ENCODE data around the gene FUOM. TPM values are rescaled to one million over a fixed set of nuclear protein-coding genes. Genes with fewer than 3 reads are reported as not detected.

Gene FUOM
- polyA plus RNA-seq, 1 of the 3 experiments (the other 2 are of a cell fraction) = 32.5 TPM

DNA sequence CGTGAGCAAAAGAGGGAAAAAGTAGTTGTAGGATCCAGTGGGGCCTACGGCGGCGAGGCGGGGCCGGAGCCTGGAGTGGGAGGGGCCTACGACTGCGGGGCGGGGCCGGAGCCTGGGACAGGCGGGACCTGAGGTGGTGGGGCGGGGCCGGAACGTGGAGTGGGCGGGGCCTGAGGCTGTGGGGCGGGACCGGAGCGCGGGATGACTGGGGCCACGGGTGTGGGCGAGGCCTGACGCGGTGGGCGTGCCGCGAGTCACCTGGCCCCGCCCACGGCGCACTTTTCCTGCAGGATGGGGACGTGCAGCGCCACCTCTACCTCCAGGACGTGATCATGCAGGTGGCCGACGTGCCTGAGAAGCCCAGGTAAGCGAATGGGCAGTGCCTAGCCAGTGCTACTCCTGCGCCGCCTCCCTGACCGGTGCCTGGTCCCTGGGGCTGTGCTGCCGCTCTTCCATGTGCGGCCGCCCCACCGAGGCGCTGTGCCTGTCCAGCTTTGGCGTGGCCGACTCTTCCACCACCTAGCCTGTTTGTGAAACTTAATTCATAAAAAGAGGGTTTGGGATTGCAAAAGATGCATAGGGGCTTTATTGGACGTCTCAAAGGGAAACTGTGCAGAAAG is 48.6 kb downstream of the FUOM start:
- TF ChIP-seq EZH2phosphoT487 (IDR thresholded peaks at IDR 0.05; ENCODE audit: borderline replicate concordance, low read depth) (no peak), FOSL2 (IDR thresholded peaks at IDR 0.05; ENCODE audit: borderline replicate concordance, low read depth) (no peak), RCOR1 (IDR thresholded peaks at IDR 0.05; ENCODE audit: low read length) (no peak), NFIC (IDR thresholded peaks at IDR 0.05; ENCODE audit: borderline replicate concordance) (no peak), NRF1 (IDR thresholded peaks at IDR 0.05; ENCODE audit: low read depth, low read length) (no peak)
- Histone ChIP-seq H3K9me3 (no peaks in the 10 kb centered on the region), H3K79me2 (ENCODE audit: insufficient read depth) (peaks cover 47% of the 10 kb centered on the region), H2AFZ (ENCODE audit: low read depth) (peak overlapping the region; percentile 92), H3F3A (replicated peaks; ENCODE audit: insufficient read depth) (peaks cover 13% of the 10 kb centered on the region), H3K9ac (peak overlapping the region; percentile 94), H3K36me3 (replicated peaks in 1 of 2; ENCODE audit: control insufficient read depth in 1 of 2, insufficient read depth in 2 of 2, low read length in 1 of 2) (peaks cover 11 to 26% of the 10 kb centered on the region in 2 experiments), H3K9me2 (no peaks in the 10 kb centered on the region), H3K27ac (ENCODE audit: low read depth in 2 of 2, low read length in 1 of 2) (peak overlapping the region; percentile 93 to 97), H4K20me1 (ENCODE audit: insufficient read depth) (peaks cover 43% of the 10 kb centered on the region), H3K27me3 (ENCODE audit: insufficient read depth) (no peaks in the 10 kb centered on the region), H3K4me2 (peak overlapping the region; percentile 96), H3K4me3 (ENCODE audit: low read depth in 2 of 2, low read length in 1 of 2) (peak overlapping the region; percentile 97 to 98), H3K4me1 (ENCODE audit: control insufficient read depth in 1 of 2, insufficient read depth in 2 of 2, low read depth in 1 of 2, low read length in 1 of 2) (peaks cover 8 to 19% of the 10 kb centered on the region in 2 experiments; a peak in 2 of 4 replicates)
- ChIA-PET CTCF (interaction anchor here (4.3 kb wide), 1 partner anchor 20 kb away, joined by 24 read pairs; no protein-coding TSS in a partner anchor), POLR2A (no interaction called here)
- DNase-seq = peak; percentile 99
- 45% methylated on average over 25 of the region's 46 CpGs for WGBS (ENCODE audit: low lambda C conversion rate)

DNA sequence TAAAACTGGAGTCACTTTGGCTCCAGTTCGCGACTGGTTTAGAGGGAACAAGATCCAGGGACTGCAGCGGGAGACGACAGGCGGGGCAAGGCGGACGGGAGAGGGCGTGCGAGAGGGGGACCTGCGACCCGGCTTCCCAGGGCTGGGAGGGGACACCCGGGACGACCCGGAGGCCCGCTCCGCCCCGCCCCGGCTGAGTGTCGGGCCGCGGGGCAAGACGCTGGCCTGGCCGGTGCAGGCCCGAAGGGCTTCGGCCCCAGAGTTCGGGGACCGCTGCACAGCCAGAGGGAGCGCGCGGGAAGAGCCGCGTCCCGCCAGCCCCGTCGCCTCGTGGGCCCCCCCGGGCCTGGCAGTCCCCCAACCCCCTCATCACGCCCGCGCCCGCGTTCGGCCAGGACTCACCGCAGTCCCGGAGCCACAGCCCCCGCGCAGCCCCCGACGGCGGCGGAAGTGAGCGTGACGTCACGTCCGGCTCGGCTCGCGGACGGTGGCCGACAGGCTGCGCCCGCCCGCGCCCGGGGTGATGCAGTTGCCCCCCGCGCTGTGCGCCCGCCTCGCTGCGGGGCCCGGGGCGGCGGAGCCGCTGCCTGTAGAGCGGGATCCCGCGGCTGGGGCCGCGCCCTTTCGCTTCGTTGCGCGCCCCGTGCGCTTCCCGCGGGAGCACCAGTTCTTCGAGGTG is 49.3 kb downstream of the FUOM start, which contains the start of the genes TUBGCP2 and ZNF511:
TSS of gene TUBGCP2 (minus strand) at position 452 of the 679 bp plus-strand sequence. CDS start 5,931 bp downstream, outside the sequence.
TSS of gene ZNF511 (plus strand) at position 494 of the 679 bp plus-strand sequence. CDS start at position 524, 30 bp downstream.
- CTCF ChIA-PET = interaction anchor here (0.8 to 4.3 kb wide), 16 partner anchors 10 to 573 kb away, joined by 3 to 24 read pairs (median 4); partner anchors contain the start of gene ADAM8
- TF ChIP-seq SMC3 (IDR thresholded peaks at IDR 0.05; ENCODE audit: low read depth, low read length) (no peak), EP300 (IDR thresholded peaks at IDR 0.05; ENCODE audit: borderline replicate concordance in 1 of 2, low read depth in 1 of 2, low read length in 1 of 2) (no peak; a peak in 1 of 4 replicates), NFIC (IDR thresholded peaks at IDR 0.05; ENCODE audit: borderline replicate concordance) (no peak), POLR2AphosphoS5 (IDR thresholded peaks at IDR 0.05; ENCODE audit: low read depth, low read length) (peak; percentile 64), RXRA (IDR thresholded peaks at IDR 0.05; ENCODE audit: borderline replicate concordance, low read depth) (no peak), TAF1 (IDR thresholded peaks at IDR 0.05; ENCODE audit: borderline replicate concordance, low read depth, low read length) (peak; percentile 53; the same call in 1 of the 2 replicates), FOXJ3 (CRISPR knock-in tag; IDR thresholded peaks at IDR 0.05) (no peak), FOSL2 (IDR thresholded peaks at IDR 0.05; ENCODE audit: borderline replicate concordance, low read depth) (no peak), CHD2 (IDR thresholded peaks at IDR 0.05; ENCODE audit: low read length, partially characterized antibody) (no peak), YY1 (IDR thresholded peaks at IDR 0.05; ENCODE audit: low read depth) (no peak), NRF1 (IDR thresholded peaks at IDR 0.05; ENCODE audit: low read depth, low read length) (peak; percentile 45; the same call in 1 of the 2 replicates), ELF1 (IDR thresholded peaks at IDR 0.05) (no peak), SIN3A (IDR thresholded peaks at IDR 0.05; ENCODE audit: borderline replicate concordance, low read depth, low read length) (no peak; the same call in 1 of the 2 replicates)
- TF ChIP-seq, protein P1, sequence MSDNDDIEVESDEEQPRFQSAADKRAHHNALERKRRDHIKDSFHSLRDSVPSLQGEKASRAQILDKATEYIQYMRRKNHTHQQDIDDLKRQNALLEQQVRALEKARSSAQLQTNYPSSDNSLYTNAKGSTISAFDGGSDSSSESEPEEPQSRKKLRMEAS (IDR thresholded peaks at IDR 0.05; ENCODE audit: low read depth) = peak; percentile 30; the same call in 1 of the 2 replicates
- TF ChIP-seq, protein P2, sequence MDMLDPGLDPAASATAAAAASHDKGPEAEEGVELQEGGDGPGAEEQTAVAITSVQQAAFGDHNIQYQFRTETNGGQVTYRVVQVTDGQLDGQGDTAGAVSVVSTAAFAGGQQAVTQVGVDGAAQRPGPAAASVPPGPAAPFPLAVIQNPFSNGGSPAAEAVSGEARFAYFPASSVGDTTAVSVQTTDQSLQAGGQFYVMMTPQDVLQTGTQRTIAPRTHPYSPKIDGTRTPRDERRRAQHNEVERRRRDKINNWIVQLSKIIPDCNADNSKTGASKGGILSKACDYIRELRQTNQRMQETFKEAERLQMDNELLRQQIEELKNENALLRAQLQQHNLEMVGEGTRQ (IDR thresholded peaks at IDR 0.05; ENCODE audit: borderline replicate concordance, low read depth, low read length) = no peak
- TF ChIP-seq, protein P3, sequence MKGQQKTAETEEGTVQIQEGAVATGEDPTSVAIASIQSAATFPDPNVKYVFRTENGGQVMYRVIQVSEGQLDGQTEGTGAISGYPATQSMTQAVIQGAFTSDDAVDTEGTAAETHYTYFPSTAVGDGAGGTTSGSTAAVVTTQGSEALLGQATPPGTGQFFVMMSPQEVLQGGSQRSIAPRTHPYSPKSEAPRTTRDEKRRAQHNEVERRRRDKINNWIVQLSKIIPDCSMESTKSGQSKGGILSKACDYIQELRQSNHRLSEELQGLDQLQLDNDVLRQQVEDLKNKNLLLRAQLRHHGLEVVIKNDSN (IDR thresholded peaks at IDR 0.05; ENCODE audit: borderline replicate concordance, low read depth) = no peak
- TF ChIP-seq, protein P4, sequence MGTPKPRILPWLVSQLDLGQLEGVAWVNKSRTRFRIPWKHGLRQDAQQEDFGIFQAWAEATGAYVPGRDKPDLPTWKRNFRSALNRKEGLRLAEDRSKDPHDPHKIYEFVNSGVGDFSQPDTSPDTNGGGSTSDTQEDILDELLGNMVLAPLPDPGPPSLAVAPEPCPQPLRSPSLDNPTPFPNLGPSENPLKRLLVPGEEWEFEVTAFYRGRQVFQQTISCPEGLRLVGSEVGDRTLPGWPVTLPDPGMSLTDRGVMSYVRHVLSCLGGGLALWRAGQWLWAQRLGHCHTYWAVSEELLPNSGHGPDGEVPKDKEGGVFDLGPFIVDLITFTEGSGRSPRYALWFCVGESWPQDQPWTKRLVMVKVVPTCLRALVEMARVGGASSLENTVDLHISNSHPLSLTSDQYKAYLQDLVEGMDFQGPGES (IDR thresholded peaks at IDR 0.05; ENCODE audit: low read depth, low read length) = no peak
- TF ChIP-seq, protein P5, sequence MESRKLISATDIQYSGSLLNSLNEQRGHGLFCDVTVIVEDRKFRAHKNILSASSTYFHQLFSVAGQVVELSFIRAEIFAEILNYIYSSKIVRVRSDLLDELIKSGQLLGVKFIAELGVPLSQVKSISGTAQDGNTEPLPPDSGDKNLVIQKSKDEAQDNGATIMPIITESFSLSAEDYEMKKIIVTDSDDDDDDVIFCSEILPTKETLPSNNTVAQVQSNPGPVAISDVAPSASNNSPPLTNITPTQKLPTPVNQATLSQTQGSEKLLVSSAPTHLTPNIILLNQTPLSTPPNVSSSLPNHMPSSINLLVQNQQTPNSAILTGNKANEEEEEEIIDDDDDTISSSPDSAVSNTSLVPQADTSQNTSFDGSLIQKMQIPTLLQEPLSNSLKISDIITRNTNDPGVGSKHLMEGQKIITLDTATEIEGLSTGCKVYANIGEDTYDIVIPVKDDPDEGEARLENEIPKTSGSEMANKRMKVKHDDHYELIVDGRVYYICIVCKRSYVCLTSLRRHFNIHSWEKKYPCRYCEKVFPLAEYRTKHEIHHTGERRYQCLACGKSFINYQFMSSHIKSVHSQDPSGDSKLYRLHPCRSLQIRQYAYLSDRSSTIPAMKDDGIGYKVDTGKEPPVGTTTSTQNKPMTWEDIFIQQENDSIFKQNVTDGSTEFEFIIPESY (IDR thresholded peaks at IDR 0.05; ENCODE audit: borderline replicate concordance, low read depth) = no peak

More for the DNA sequence above, 49.3 kb downstream of the FUOM start, which contains the start of the genes TUBGCP2 and ZNF511:
- H3K27ac ChIP-seq (ENCODE audit: low read depth in 2 of 2, low read length in 1 of 2) = peak within 1 kb of the TSS; percentile 93 to 97
- H3K9me2 ChIP-seq = no peaks in the 10 kb centered on the region
- peak within 1 kb of the TSS; percentile 97 to 98 for H3K4me3 ChIP-seq (ENCODE audit: low read depth in 2 of 2, low read length in 1 of 2)
- no peaks in the 10 kb centered on the region for H3K27me3 ChIP-seq (ENCODE audit: insufficient read depth)
- H3K4me1 ChIP-seq (ENCODE audit: control insufficient read depth in 1 of 2, insufficient read depth in 2 of 2, low read depth in 1 of 2, low read length in 1 of 2) = peaks cover 8 to 16% of the 10 kb centered on the region in 2 experiments; a peak in 2 of 4 replicates
- WGBS (ENCODE audit: low lambda C conversion rate) = 2% methylated on average over 17 of the region's 89 CpGs
- peak within 1 kb of the TSS; percentile 96 for H3K4me2 ChIP-seq
- H3K36me3 ChIP-seq (replicated peaks in 1 of 2; ENCODE audit: control insufficient read depth in 1 of 2, insufficient read depth in 2 of 2, low read length in 1 of 2) = peaks cover 11 to 26% of the 10 kb centered on the region in 2 experiments
- DNase-seq = peak; percentile 95
- H3K79me2 ChIP-seq (ENCODE audit: insufficient read depth) = peaks cover 54% of the 10 kb centered on the region
- H3F3A ChIP-seq (replicated peaks; ENCODE audit: insufficient read depth) = peaks cover 13% of the 10 kb centered on the region
- peaks cover 49% of the 10 kb centered on the region for H4K20me1 ChIP-seq (ENCODE audit: insufficient read depth)
- H3K9me3 ChIP-seq = no peaks in the 10 kb centered on the region
- peak within 1 kb of the TSS; percentile 92 for H2AFZ ChIP-seq (ENCODE audit: low read depth)
- POLR2A ChIA-PET = interaction anchor here (1.5 kb wide), 1 partner anchor 16 kb away, joined by 5 read pairs; no protein-coding TSS in a partner anchor
- peak within 1 kb of the TSS; percentile 94 for H3K9ac ChIP-seq

Data from SK-N-SH (cell line).